H1 (cell line): Measurements from ENCODE around the gene DPH6. TPM values are rescaled to one million over a fixed set of nuclear protein-coding genes. Genes with fewer than 3 reads are reported as not detected.

Experiments
- CTCF ChIA-PET: fragments of 300-600 bp; sonication (Branson Sonifier 250); formaldehyde crosslinking; loops from one replicate; lab custom pipeline; 2021; ENCODE audit not compliant: partially characterized antibody; lab: Charles Lee
- POLR2A ChIA-PET: fragments of 300-600 bp; sonication (Branson Sonifier 250); formaldehyde crosslinking; loops from one replicate; lab custom pipeline; 2021; ENCODE audit warnings: inconsistent platforms; ENCODE audit not compliant: partially characterized antibody; lab: Charles Lee
- DNase-seq, 2 experiments: peaks; one replicate each; pipeline versions ENCODE4 v3.0.0 to v3.0.0-alpha.2; 2010 to 2022; ENCODE audit warnings: low spot score in 2 of 2, low read depth in 1 of 2, mixed read lengths in 1 of 2
- FAIRE-seq: peaks from 2 replicates; lab custom pipeline; 2011; peaks lifted over from hg19 to GRCh38; lab: Jason Lieb, UNC
- H2AFZ ChIP-seq: 2 replicates; pipeline ENCODE4 v1.8.1; 2012; ENCODE audit warnings: low read length, inconsistent platforms
- H2AK5ac ChIP-seq: 2 replicates; pipeline ENCODE4 v1.6.1; 2013; ENCODE audit warnings: low read depth, low read length
- H2BK120ac ChIP-seq: replicated peaks from 2 replicates; pipeline ENCODE3; 2013; ENCODE audit warnings: low read depth, low read length, inconsistent platforms
- H2BK12ac ChIP-seq: 2 replicates; pipeline ENCODE4 v1.6.1; 2013; ENCODE audit warnings: low read depth, low read length
- H2BK15ac ChIP-seq: 2 replicates; pipeline ENCODE4 v1.6.1; 2013; ENCODE audit warnings: low read length
- H2BK20ac ChIP-seq: 2 replicates; pipeline ENCODE4 v1.6.1; 2013; ENCODE audit warnings: low read length
- H2BK5ac ChIP-seq: 2 replicates; pipeline ENCODE4 v1.6.1; 2013; ENCODE audit warnings: low read depth, low read length
- H3K14ac ChIP-seq: 2 replicates; pipeline ENCODE4 v1.6.1; 2013; ENCODE audit warnings: inconsistent platforms; ENCODE audit not compliant: insufficient read length
- H3K18ac ChIP-seq: 2 replicates; pipeline ENCODE4 v1.6.1; 2013; ENCODE audit warnings: low read length; ENCODE audit errors: extremely low read depth
- H3K23ac ChIP-seq: 2 replicates; pipeline ENCODE4 v1.6.1; 2013; ENCODE audit warnings: inconsistent platforms; ENCODE audit not compliant: insufficient read length
- H3K23me2 ChIP-seq: 2 replicates; pipeline ENCODE4 v1.6.1; 2013; ENCODE audit warnings: low read depth, low read length
- H3K27ac ChIP-seq: 2 replicates; pipeline ENCODE4 v1.6.1; 2011; ENCODE audit warnings: low read depth, low read length, inconsistent platforms
- H3K27me3 ChIP-seq, 4 experiments: replicated peaks in 1 of 4; 1 replicate in 1 of 4; 2 replicates in 3 of 4; pipeline versions ENCODE4 v1.6.1 to v1.8.1; 2011 to 2013; ENCODE audit warnings: low read length in 3 of 4, mild to moderate bottlenecking in 3 of 4, inconsistent platforms in 2 of 4, mixed read lengths in 2 of 4, moderate library complexity in 1 of 4; ENCODE audit not compliant: control insufficient read depth in 3 of 4, insufficient read depth in 3 of 4; ENCODE audit errors: extremely low read depth in 1 of 4
- H3K36me3 ChIP-seq, 4 experiments: 2 replicates each; pipeline versions ENCODE4 v1.6.1 to v1.8.1; 2011 to 2013; ENCODE audit warnings: mild to moderate bottlenecking in 4 of 4, low read length in 3 of 4, moderate library complexity in 2 of 4, control low read depth in 1 of 4, inconsistent platforms in 1 of 4; ENCODE audit not compliant: insufficient read depth in 4 of 4, control insufficient read depth in 2 of 4
- H3K4ac ChIP-seq: replicated peaks from 2 replicates; pipeline ENCODE3; 2013; ENCODE audit warnings: low read length, low read depth, mixed read lengths, inconsistent platforms; ENCODE audit not compliant: insufficient read length
- H3K4me1 ChIP-seq, 4 experiments: replicated peaks in 1 of 4; 1 replicate in 1 of 4; 2 replicates in 3 of 4; pipeline versions ENCODE4 v1.6.1 to v1.8.1; 2011 to 2013; ENCODE audit warnings: low read length in 3 of 4, inconsistent platforms in 2 of 4, mixed read lengths in 1 of 4; ENCODE audit not compliant: insufficient read depth in 4 of 4, control insufficient read depth in 3 of 4
- H3K4me2 ChIP-seq, 2 experiments: 2 replicates each; pipeline versions ENCODE4 v1.6.1 to v1.8.1; 2011 to 2013; ENCODE audit warnings: low read depth in 2 of 2, low read length in 2 of 2, control low read depth in 1 of 2, inconsistent platforms in 1 of 2, mild to moderate bottlenecking in 1 of 2; ENCODE audit not compliant: insufficient read depth in 1 of 2
- H3K4me3 ChIP-seq, 4 experiments: fragments of 200-600, 300-600 bp in 1 of 4; sonication (generic), shearing (Covaris generic), sonication (Bioruptor Twin) in 1 of 4; 2 replicates each; pipeline versions ENCODE4 v1.5.1 to v1.8.1; 2011 to 2016; ENCODE audit warnings: low read length in 4 of 4, low read depth in 3 of 4, control low read depth in 2 of 4, inconsistent platforms in 2 of 4, mild to moderate bottlenecking in 2 of 4, mixed read lengths in 1 of 4, moderate library complexity in 1 of 4; ENCODE audit not compliant: insufficient read depth in 2 of 4; ENCODE audit errors: extremely low read depth in 1 of 4
- H3K56ac ChIP-seq: replicated peaks from 2 replicates; pipeline ENCODE3; 2013; ENCODE audit warnings: low read depth, mild to moderate bottlenecking, mixed read lengths, low read length, inconsistent platforms; ENCODE audit not compliant: insufficient read length
- H3K79me1 ChIP-seq: 2 replicates; pipeline ENCODE4 v1.6.1; 2013; ENCODE audit warnings: low read depth, low read length, control low read depth
- H3K79me2 ChIP-seq, 2 experiments: 2 replicates each; pipeline versions ENCODE4 v1.6.1 to v1.8.1; 2012 to 2013; ENCODE audit warnings: low read length in 2 of 2, mild to moderate bottlenecking in 2 of 2, inconsistent platforms in 1 of 2; ENCODE audit not compliant: insufficient read depth in 2 of 2, control insufficient read depth in 1 of 2
- H3K9ac ChIP-seq, 4 experiments: replicated peaks in 1 of 4; 1 replicate in 1 of 4; 2 replicates in 3 of 4; pipeline versions ENCODE4 v1.6.1 to v1.8.1; 2011 to 2013; ENCODE audit warnings: low read depth in 3 of 4, low read length in 3 of 4, control low read depth in 2 of 4, mild to moderate bottlenecking in 2 of 4, moderate library complexity in 2 of 4, inconsistent platforms in 1 of 4; ENCODE audit errors: extremely low read depth in 1 of 4
- H3K9me3 ChIP-seq, 2 experiments: 2 replicates each; pipeline versions ENCODE4 v1.6.1 to v1.8.1; 2012 to 2013; ENCODE audit warnings: mild to moderate bottlenecking in 2 of 2, moderate library complexity in 2 of 2, control low read depth in 1 of 2, inconsistent platforms in 1 of 2, low read depth in 1 of 2, low read length in 1 of 2, mixed read lengths in 1 of 2; ENCODE audit not compliant: insufficient read depth in 2 of 2
- H4K20me1 ChIP-seq, 2 experiments: replicated peaks in 1 of 2; 2 replicates each; pipeline versions ENCODE3 to v1.8.1; 2011 to 2013; ENCODE audit warnings: inconsistent platforms in 2 of 2, low read length in 2 of 2, mild to moderate bottlenecking in 1 of 2; ENCODE audit not compliant: insufficient read depth in 2 of 2, control insufficient read depth in 1 of 2
- H4K5ac ChIP-seq: 2 replicates; pipeline ENCODE4 v1.6.1; 2013; ENCODE audit warnings: low read length, low read depth, mixed read lengths, inconsistent platforms; ENCODE audit not compliant: insufficient read length
- H4K8ac ChIP-seq: 2 replicates; pipeline ENCODE4 v1.8.0; 2013; ENCODE audit warnings: mild to moderate bottlenecking, moderate library complexity, low read length, inconsistent platforms; ENCODE audit not compliant: insufficient read depth; ENCODE audit errors: extremely low read depth
- H4K91ac ChIP-seq: replicated peaks from 2 replicates; pipeline ENCODE3; 2013; ENCODE audit warnings: low read length, mixed read lengths, inconsistent platforms; ENCODE audit not compliant: insufficient read length
- CTBP2 ChIP-seq: IDR thresholded peaks from 2 replicates; pipeline ENCODE4 v1.7.0; 2011; ENCODE audit warnings: borderline replicate concordance, mild to moderate bottlenecking, moderate library complexity, mixed read lengths, low read length; ENCODE audit not compliant: insufficient read depth, insufficient read length
- EZH2 ChIP-seq: fragments of 200-600 bp; sonication (generic); IDR thresholded peaks from 2 replicates; pipeline ENCODE4 v1.7.1; 2012; ENCODE audit warnings: low read depth, mild to moderate bottlenecking, moderate library complexity, low read length, inconsistent platforms; ENCODE audit not compliant: severe bottlenecking
- KDM1A ChIP-seq: fragments of 200-600, 300-600 bp; sonication (generic); IDR thresholded peaks from 2 replicates; pipeline ENCODE4 v1.7.1; 2016; ENCODE audit warnings: mild to moderate bottlenecking, low read length, borderline replicate concordance
- KDM5A ChIP-seq: fragments of 200-600 bp; IDR thresholded peaks from 2 replicates; pipeline ENCODE4 v1.7.1; 2012; ENCODE audit warnings: mild to moderate bottlenecking, low read length, inconsistent platforms, mixed read lengths
- NRF1 ChIP-seq: IDR thresholded peaks from 2 replicates; pipeline ENCODE4 v1.6.1; 2011; ENCODE audit warnings: mild to moderate bottlenecking, low read depth, low read length, improper control_type of control experiment
- POLR2A ChIP-seq, 2 experiments: IDR thresholded peaks; 1 replicate in 1 of 2; 2 replicates in 1 of 2; pipeline ENCODE4 v1.6.1; 2011; ENCODE audit warnings: low read depth in 2 of 2, low read length in 2 of 2, mild to moderate bottlenecking in 2 of 2; ENCODE audit errors: control extremely low read depth in 1 of 2
- RFX5 ChIP-seq: IDR thresholded peaks from 2 replicates; pipeline ENCODE4 v1.6.1; 2011; ENCODE audit warnings: low read depth, low read length, improper control_type of control experiment, borderline replicate concordance
- RNF2 ChIP-seq: fragments of 200-900, 300-1000 bp; sonication (generic); IDR thresholded peaks from 2 replicates; pipeline ENCODE4 v1.7.1; 2016; ENCODE audit warnings: borderline replicate concordance, low read depth, mild to moderate bottlenecking, antibody characterized with exemption, low read length; ENCODE audit not compliant: poor library complexity, severe bottlenecking; ENCODE audit errors: missing control alignments
- SAP30 ChIP-seq: fragments of 300-600 bp; sonication (generic); IDR thresholded peaks from 2 replicates; pipeline ENCODE4 v1.7.1; 2012; ENCODE audit warnings: low read length, moderate library complexity, mild to moderate bottlenecking, inconsistent platforms; ENCODE audit not compliant: insufficient read depth, insufficient replicate concordance
- SIX5 ChIP-seq: IDR thresholded peaks from 2 replicates; pipeline ENCODE4 v1.6.1; 2011; ENCODE audit warnings: mild to moderate bottlenecking, low read depth, low read length
- SRF ChIP-seq: IDR thresholded peaks from 2 replicates; pipeline ENCODE4 v1.6.1; 2011; ENCODE audit warnings: mild to moderate bottlenecking, low read depth, low read length, moderate library complexity
- SUZ12 ChIP-seq: fragments of 200-600 bp; sonication (generic); IDR thresholded peaks from 2 replicates; pipeline ENCODE4 v1.6.1; 2012; ENCODE audit warnings: mild to moderate bottlenecking, inconsistent platforms, low read length, moderate library complexity, mixed read lengths
- TBP ChIP-seq: IDR thresholded peaks from 2 replicates; pipeline ENCODE4 v1.6.1; 2011; ENCODE audit warnings: low read depth, low read length, improper control_type of control experiment
- TCF12 ChIP-seq: IDR thresholded peaks from 2 replicates; pipeline ENCODE4 v1.6.1; 2011; ENCODE audit warnings: low read depth, mild to moderate bottlenecking, low read length
- ZNF274 ChIP-seq: IDR thresholded peaks from 2 replicates; pipeline ENCODE4 v1.7.0; 2012; ENCODE audit warnings: low read length, borderline replicate concordance; ENCODE audit errors: extremely low read depth
- polyA plus RNA-seq, 7 experiments: library from polyadenylated mRNA; depleted of rRNA in 3 of 7; stranded (reverse) in 5 of 7; unstranded in 2 of 7; fragments of >200 nt in 5 of 7; fragments of 200-250 nt in 2 of 7; gene quantifications; 1 replicate in 5 of 7; 2 replicates in 1 of 7; 4 replicates in 1 of 7; pipeline versions ENCODE4 v1.2.1 to v1.2.3, GENCODE V29; 2011 to 2013; ENCODE audit warnings: missing spikeins in 2 of 7, mixed read lengths in 2 of 7
- total RNA-seq: library from RNA; stranded (reverse); fragmentation: NEBNext Ultra II Directional; extraction: Animal tissue kit (Norgen Biotek cat#: 25700); gene quantifications from 2 replicates; pipeline ENCODE4 v1.2.1, GENCODE V29; 2021

The DPH6 gene
- total and polyA plus RNA-seq, 2 of the 8 experiments (the other 6 are each of a cell fraction or from before 2014, with no cell fraction given): 21.6 to 30.5 TPM

DNA sequence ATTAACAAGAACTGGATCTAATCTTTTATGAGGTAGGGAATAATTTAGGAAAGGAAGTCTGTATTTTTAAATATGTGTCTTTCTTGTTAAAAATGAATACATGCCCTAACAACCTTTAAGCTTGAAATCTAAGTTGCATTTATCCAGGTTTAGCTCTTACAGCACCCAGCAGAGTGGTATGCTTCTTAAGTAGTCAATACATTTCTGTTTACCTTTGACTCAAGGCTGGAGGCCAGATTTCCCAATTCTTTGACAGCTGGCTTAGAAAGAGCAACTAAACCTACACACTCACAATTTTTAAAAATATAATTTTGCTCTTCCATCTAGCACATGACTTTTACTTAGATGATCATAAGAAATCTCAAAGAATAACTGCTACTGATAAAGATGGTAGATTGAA is 148.9 kb downstream of the DPH6 start:
- Histone ChIP-seq H2AFZ (no peak overlapping the region), H3K9me3 (no peaks in the 10 kb centered on the region; a peak in 1 of 4 replicates), H3K79me1 (no peaks in the 10 kb centered on the region), H4K20me1 (no peaks in the 10 kb centered on the region), H3K27me3 (no peaks in the 10 kb centered on the region; a peak in 1 of 7 replicates), H3K79me2 (no peaks in the 10 kb centered on the region), H3K56ac (no peak overlapping the region), H4K91ac (no peak overlapping the region), H2BK120ac (no peak overlapping the region), H3K23ac (no peak overlapping the region), H3K23me2 (no peaks in the 10 kb centered on the region), H2BK5ac (no peak overlapping the region), H3K4me2 (no peak overlapping the region), H3K27ac (no peak overlapping the region), H4K8ac (no peak overlapping the region), H3K14ac (no peak overlapping the region), H3K4me1 (no peaks in the 10 kb centered on the region), H3K9ac (no peak overlapping the region), H3K18ac (no peak overlapping the region), H3K4ac (no peak overlapping the region), H4K5ac (no peak overlapping the region), H2BK20ac (no peak overlapping the region), H3K36me3 (peaks cover 0 to 1% (median 0%) of the 10 kb centered on the region in 4 experiments; a peak in 2 of 8 replicates), H2BK12ac (no peak overlapping the region), H3K4me3 (no peak overlapping the region), H2AK5ac (no peak overlapping the region), H2BK15ac (no peak overlapping the region)
- ChIA-PET CTCF (no interaction called here), POLR2A (no interaction called here)
- FAIRE-seq (no peak), DNase-seq (no peak)
- no peak for TF ChIP-seq CTBP2
- no peak for TF ChIP-seq SIX5
- no peak for TF ChIP-seq NRF1
- TF ChIP-seq SAP30: no peak
- TF ChIP-seq KDM5A: no peak
- TF ChIP-seq SUZ12: no peak
- no peak for TF ChIP-seq RNF2
- no peak for TF ChIP-seq SRF
- no peak for TF ChIP-seq TBP
- no peak for TF ChIP-seq RFX5
- no peak for TF ChIP-seq EZH2
- no peak for TF ChIP-seq POLR2A (IDR thresholded peaks at IDR 0.05; ENCODE audit: control extremely low read depth in 1 of 2, low read depth in 2 of 2, low read length in 2 of 2)
- TF ChIP-seq TCF12: no peak
- no peak for TF ChIP-seq ZNF274
- TF ChIP-seq KDM1A: no peak
